Stimulated activated CD4-positive, alpha-beta T cell treated with anti-CD3 and anti-CD28 coated beads, Interleukin-15, amount 100 ng/mL, for 1 hour (primary cell): Measurements from ENCODE around the gene LENG9.

Source experiments
- DNase-seq, 2 donors: peaks; one replicate each; pipeline ENCODE4 v3.0.0-alpha.2; 2020; ENCODE audit warnings: low read depth in 1 of 2, low spot score in 1 of 2

LENG9 gene

DNA sequence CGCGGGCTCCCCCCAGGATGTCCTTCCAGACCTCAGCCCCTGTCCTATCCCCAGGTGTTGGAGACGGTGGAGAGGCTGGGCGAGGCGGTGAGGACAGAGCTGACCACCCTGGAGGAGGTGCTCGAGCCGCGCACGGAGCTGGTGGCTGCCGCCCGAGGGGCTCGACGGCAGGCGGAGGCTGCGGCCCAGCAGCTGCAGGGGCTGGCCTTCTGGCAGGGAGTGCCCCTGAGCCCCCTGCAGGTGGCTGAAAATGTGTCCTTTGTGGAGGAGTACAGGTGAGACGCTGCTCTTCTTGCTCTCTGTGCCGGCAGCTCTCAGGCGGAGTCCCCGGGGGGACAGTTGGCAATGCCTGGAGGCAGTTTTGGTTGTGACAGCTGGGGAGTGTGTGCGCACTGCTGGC, 41.4 kb downstream of the LENG9 start:
- DNase-seq, result no peak

DNA sequence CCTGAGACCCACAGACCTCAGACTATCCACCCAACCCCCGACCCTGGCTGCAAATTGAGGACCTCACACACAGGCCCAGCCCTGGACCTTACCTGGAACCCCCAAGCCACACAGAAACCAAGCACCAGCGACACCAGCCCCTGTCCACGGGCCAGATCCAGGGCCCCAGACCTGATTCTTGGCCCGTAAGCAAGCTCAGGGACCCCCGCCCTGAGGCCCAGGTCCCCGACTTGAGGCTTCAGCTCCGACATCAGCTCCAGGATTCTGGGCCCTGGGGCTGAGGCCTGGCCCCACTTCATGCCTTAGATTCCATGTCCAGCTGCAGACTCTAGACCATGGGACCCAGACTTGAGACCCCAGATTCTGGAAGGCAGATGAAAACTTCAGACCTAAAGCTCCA, 42.1 kb downstream of the LENG9 start:
- DNase-seq, result no peak

GRCh38 chr19:54421169-54421516, 42.4 kb downstream of the LENG9 start:
- no peak for DNase-seq

GRCh38 chr19:54420383-54421168, 43.0 kb downstream of the LENG9 start:
- no peak for DNase-seq

DNA sequence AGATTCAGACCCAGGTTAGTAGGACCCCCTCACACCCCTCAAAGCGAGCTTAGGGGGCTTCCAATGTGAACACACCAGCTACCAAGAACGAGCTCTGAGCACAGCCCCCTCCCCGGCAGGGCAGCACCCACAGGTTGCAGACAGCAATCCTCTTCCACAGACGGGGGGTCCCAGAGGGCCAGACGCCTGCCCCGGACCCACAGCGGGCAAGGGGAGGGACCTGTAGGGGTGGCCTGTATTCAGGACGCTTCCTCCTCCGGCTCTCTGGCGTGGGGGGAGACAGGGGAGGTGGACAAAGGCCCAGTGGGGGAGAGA, 43.6 kb downstream of the LENG9 start:
- no peak for DNase-seq

DNA sequence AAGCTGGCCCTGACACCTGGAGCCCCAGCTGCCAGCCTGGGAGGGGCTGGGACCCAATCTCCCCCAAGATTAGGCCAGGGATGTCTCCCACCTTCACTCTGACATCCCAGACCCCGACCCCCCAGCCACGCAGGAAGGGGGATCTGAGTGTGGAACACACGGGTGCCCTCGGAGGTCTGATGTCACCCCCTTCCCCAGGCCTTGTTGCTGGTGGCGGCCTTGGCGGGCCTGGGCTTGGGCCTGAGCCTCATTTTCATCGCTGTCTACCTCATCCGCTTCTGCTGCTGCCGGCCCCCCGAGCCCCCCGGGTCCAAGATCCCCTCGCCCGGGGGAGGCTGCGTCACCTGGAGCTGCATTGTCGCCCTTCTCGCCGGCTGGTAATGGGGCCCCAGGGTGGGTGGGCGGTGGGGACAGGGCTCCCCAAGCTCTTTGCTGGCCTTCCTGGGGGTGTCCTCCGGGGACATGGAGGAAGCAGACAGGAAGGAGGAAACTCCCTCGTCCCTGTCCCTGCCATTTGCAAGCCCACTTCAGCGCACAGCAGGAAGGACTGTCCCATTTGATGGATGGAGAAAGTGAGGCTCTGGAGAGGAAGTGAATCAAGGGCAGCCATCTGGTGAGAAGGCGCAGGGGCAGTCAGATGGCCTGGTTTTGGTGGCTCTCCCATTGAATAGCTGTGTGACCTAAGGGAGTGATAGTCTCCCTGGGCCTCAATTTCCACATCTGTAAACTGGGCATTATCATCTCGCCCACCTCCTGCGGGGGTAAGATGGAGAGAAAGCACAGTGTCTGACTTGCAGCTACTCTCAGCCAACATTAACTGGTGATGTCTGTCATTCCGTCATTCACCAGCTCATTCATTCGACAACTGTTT, 44.4 kb downstream of the LENG9 start:
- DNase-seq, result no peak

- DNase-seq, result no peak
Observed at GRCh38 chr19:54418030-54418929, 45.3 kb downstream of the LENG9 start.

- no peak for DNase-seq
Observed at GRCh38 chr19:54416695-54417491, 46.7 kb downstream of the LENG9 start.

DNA sequence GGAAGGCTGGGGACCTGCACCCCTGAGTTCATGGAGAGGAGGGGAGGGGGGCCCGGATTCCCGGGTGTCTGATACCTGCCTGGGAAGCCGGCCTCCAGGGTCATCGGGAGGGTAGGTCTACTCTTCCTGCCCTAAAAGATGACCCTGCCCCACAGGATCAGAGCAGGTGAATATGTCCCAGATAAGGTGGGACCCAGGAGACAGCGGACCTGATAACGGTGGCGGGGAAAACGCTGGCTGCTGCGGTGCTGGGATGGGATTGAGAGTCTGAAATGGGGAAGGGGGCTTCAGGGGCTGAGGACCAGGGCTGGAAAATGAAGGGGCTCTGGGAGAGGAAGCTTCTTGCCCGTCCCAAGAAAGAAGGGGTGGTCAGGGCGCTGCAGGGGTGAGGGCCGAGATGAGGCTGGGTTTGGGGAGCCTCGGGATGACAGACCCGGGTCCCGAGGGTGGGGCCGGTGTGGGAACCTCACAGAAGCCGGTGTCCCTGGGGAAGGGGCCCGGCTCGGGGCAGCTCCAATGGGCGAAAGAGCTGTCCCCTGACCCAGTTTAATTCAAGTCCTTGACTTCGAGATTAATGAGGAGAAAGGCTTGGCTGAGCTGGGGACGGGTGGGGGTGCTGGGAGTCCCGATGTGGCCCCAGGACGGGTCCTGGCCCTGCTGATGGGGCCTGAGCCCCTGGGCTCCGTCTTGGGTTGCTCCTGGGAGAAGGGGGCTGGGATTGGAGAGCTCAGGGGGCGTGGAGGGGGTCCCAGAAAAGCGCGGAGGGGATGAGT, 47.5 kb downstream of the LENG9 start:
- DNase-seq, result no peak

DNA sequence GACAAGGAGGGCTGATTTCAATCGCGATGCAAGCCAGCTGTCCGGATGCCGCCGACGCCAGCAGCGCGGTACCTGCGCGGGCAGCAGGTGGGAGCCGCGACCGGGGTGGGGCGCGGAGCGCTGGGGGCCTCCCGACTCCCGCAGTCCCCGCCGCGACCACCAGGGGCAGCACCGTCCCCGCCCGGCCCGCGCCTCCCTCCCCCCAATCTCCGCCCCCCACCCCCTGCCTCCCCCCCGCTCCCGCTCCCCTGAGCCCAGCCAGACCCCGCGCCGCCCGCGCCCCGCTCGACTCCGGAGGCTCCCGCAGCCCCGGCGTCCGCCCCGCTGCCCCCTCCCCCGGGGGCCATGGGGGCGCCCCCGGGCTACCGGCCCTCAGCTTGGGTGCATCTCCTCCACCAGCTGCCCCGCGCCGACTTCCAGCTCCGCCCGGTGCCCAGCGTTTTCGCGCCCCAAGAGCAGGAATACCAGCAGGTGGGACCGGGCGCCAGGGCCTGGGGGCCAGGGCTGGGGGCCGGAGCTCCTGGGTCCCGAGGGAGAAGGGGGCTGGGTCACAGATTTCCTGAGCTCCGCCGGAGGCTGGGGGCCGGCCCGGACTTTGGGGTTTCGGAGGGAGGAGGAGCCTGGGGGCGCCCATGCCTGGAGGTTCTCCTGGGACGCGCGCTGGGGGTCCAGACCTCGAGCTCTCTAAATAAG, 48.2 kb downstream of the LENG9 start, which contains the start of gene TTYH1:
Gene TTYH1, plus strand, starts transcription at position 257 of the 693 bp plus-strand sequence. Its CDS starts 89 bp downstream, at position 346.
- peak in 1 of 2 donors; percentile 33 for DNase-seq

DNA sequence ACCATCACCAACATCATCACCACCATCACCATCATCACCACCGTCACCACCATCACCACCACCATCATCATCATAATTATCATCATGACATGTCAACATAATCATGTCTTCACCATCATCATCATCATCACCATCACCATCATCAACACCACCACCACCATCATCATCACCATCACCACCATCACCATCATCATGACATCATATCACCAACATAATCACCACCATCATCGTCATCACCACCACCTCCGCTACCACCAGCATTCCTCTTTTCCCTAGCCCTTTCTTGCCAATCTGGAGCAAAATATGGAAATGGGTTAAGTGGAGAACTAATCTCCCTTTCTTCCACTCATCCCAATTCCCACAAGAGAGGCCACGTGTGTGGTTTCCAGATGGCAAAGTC, 49.4 kb downstream of the LENG9 start:
- no peak for DNase-seq

DNA sequence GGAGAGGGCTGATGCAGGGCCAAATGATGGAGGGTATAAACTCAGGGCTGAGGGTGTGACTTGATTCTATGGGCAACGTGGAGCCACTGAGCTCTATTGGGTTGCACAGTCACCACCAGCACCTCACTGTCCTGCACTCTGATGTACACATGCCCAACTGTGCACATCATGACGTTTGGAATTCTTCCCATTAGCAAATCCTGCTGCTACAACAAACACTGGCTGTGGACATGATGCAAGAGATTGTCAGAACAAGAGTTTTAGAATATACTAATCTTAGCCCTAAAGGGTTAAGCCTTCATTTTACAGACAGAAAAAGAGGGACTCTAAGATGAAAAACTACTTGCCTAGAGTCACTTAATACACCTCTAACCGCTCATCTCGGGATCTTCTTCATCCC, 50.7 kb downstream of the LENG9 start:
- no peak for DNase-seq
